ENCODE results near the gene CD74.

DNA sequence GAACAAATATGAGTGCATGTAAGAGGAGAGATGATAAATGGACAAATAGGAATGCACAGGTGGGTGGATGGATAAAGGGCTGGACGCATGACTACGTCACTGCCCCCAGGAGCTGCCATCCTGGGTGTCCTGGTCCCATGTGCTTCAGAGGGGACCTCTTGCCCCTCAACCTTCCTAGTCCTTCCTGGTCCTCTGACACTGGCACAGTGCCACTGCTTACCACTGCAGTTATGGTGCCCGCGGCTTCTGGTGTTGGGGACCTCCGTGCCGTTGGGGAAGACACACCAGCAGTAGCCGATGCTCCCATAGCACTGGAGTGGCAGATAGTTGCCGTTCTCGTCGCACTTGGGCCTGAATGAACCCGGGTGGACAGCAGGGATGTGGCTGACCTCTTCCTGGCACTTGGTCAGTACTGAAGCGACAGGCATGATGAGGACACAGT is 9.8 kb downstream of the CD74 start:
- TF ChIP-seq, protein P1, sequence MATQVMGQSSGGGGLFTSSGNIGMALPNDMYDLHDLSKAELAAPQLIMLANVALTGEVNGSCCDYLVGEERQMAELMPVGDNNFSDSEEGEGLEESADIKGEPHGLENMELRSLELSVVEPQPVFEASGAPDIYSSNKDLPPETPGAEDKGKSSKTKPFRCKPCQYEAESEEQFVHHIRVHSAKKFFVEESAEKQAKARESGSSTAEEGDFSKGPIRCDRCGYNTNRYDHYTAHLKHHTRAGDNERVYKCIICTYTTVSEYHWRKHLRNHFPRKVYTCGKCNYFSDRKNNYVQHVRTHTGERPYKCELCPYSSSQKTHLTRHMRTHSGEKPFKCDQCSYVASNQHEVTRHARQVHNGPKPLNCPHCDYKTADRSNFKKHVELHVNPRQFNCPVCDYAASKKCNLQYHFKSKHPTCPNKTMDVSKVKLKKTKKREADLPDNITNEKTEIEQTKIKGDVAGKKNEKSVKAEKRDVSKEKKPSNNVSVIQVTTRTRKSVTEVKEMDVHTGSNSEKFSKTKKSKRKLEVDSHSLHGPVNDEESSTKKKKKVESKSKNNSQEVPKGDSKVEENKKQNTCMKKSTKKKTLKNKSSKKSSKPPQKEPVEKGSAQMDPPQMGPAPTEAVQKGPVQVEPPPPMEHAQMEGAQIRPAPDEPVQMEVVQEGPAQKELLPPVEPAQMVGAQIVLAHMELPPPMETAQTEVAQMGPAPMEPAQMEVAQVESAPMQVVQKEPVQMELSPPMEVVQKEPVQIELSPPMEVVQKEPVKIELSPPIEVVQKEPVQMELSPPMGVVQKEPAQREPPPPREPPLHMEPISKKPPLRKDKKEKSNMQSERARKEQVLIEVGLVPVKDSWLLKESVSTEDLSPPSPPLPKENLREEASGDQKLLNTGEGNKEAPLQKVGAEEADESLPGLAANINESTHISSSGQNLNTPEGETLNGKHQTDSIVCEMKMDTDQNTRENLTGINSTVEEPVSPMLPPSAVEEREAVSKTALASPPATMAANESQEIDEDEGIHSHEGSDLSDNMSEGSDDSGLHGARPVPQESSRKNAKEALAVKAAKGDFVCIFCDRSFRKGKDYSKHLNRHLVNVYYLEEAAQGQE (IDR thresholded peaks at IDR 0.05; ENCODE audit: insufficient read depth in 1 of 2, low read depth in 2 of 2, low read length in 1 of 2), result no peak
- TF ChIP-seq, protein P2, sequence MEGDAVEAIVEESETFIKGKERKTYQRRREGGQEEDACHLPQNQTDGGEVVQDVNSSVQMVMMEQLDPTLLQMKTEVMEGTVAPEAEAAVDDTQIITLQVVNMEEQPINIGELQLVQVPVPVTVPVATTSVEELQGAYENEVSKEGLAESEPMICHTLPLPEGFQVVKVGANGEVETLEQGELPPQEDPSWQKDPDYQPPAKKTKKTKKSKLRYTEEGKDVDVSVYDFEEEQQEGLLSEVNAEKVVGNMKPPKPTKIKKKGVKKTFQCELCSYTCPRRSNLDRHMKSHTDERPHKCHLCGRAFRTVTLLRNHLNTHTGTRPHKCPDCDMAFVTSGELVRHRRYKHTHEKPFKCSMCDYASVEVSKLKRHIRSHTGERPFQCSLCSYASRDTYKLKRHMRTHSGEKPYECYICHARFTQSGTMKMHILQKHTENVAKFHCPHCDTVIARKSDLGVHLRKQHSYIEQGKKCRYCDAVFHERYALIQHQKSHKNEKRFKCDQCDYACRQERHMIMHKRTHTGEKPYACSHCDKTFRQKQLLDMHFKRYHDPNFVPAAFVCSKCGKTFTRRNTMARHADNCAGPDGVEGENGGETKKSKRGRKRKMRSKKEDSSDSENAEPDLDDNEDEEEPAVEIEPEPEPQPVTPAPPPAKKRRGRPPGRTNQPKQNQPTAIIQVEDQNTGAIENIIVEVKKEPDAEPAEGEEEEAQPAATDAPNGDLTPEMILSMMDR (IDR thresholded peaks at IDR 0.05), result no peak
